Activated naive CD4-positive, alpha-beta T cell treated with anti-CD3 and anti-CD28 coated beads, Interleukin-2, amount 10 ng/mL, durations not matched to agents 7 days and 5 days (primary cell): Measurements from ENCODE around the gene CD96.

ENCODE experiments used
- CTCF ChIA-PET: fragments of 350-600 bp; sonication (Branson Sonifier 250); formaldehyde crosslinking; loops from one replicate; lab custom pipeline; 2021; ENCODE audit warnings: antibody characterized with exemption; lab: Charles Lee
- DNase-seq: peaks from one replicate; pipeline ENCODE4 v3.0.0-alpha.2; 2020
- H3K27ac Mint-ChIP-seq: one replicate; pipeline ENCODE4 v1.8.0; 2021; ENCODE audit warnings: mild to moderate bottlenecking, moderate library complexity, mixed read lengths
- H3K27me3 Mint-ChIP-seq: one replicate; pipeline ENCODE4 v1.8.0; 2021; ENCODE audit warnings: mild to moderate bottlenecking, mixed read lengths
- H3K36me3 Mint-ChIP-seq: one replicate; pipeline ENCODE4 v1.8.0; 2021; ENCODE audit warnings: mixed read lengths
- H3K4me1 Mint-ChIP-seq: one replicate; pipeline ENCODE4 v1.8.0; 2021; ENCODE audit warnings: mixed read lengths
- H3K4me3 Mint-ChIP-seq: one replicate; pipeline ENCODE4 v1.8.0; 2021; ENCODE audit warnings: mild to moderate bottlenecking, moderate library complexity, mixed read lengths
- H3K9me3 Mint-ChIP-seq: one replicate; pipeline ENCODE4 v1.8.0; 2021; ENCODE audit warnings: mixed read lengths

CD96 gene

DNA sequence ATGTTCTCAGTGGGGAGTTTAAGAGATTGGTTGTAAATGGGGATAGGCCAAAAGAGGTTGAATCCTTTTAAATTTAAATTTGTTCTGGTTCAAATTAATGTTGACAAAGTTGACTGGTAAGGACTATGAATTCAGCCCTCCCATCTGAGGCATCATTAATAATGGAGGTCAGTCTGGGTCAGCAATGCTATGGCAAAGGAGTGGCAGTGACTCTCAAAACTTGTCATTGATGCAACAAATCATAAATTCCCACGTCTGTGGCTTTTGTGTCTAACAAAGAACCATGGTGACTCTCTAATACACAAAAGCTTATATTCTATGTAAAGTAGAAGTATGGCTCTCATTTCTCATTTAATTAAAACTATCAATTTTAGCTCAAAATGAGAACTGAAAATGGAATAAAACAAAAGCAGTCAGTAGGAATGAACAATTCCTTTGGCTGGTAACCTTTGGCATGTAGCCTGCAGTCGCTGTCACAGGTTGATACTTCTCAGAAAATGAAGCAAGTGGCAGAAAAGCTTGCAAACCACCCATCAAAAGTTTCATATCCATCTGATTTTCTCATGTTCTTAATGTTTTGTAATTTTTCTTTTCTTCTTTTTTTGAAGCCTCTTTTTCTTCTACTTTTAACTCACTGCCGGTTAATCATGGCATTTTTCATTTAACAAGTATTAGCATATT is 65.4 kb downstream of the CD96 start:
- Mint-ChIP-seq H3K4me3 (no peak overlapping the region), H3K36me3 (peaks cover 86% of the 10 kb centered on the region), H3K27me3 (no peaks in the 10 kb centered on the region), H3K9me3 (peaks cover 6% of the 10 kb centered on the region), H3K27ac (peak overlapping the region; percentile 66), H3K4me1 (peaks cover 95% of the 10 kb centered on the region)
- no peak for DNase-seq
- CTCF ChIA-PET: interaction anchor here (0.6 to 2.0 kb wide), 5 partner anchors 9 to 322 kb away, joined by 4 to 13 read pairs (median 5); no protein-coding TSS in a partner anchor

DNA sequence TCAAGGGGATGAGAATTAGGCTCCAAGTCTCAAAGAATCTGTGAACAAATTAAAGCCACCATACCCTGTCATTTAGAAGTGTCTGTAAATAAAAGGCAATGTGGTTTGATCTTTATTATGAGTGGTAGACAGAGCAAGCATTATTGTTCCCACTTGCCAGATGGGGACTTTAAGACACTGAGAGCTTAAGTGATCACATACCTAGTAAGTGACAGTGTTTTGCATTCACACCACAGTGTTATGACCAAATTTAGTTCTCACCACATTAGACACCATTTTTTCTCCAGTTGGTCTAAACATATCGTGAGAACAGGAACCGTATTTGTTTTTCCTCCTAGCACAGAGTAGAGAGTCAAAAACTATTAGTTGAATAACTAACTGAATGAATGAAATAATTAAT is 66.4 kb downstream of the CD96 start:
- peaks cover 86% of the 10 kb centered on the region for H3K36me3 Mint-ChIP-seq
- CTCF ChIA-PET: interaction anchor here (1.1 to 2.0 kb wide), 3 partner anchors 30 to 67 kb away, joined by 3 to 8 read pairs (median 5); partner anchors contain the start of gene CD96
- H3K4me1 Mint-ChIP-seq: peaks cover 95% of the 10 kb centered on the region
- H3K27me3 Mint-ChIP-seq: no peaks in the 10 kb centered on the region
- peaks cover 6% of the 10 kb centered on the region for H3K9me3 Mint-ChIP-seq
- no peak for DNase-seq
- no peak overlapping the region for H3K4me3 Mint-ChIP-seq
- H3K27ac Mint-ChIP-seq: peak overlapping the region; percentile 47

DNA sequence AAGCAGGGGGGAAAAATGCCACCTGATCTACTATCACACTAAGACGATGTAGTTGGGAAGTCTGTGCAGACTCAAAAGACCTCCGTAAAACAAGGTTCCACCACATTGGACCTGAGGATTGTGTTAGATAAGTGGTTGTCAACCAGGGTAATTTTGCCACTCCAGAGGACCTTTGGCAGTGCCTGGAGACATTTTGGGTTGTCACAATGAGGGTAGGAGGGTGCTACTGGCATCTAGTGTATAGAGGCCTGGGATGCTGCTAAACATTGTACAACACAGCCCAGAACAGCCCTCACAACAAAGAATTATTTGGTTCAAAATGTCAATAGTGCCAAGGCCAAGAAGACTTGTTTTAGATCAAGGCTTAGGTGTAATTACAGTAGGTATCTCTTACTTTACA is 67.7 kb downstream of the CD96 start:
- CTCF ChIA-PET: interaction anchor here (0.8 to 1.3 kb wide), 4 partner anchors 13 to 62 kb away, joined by 3 to 7 read pairs (median 4); no protein-coding TSS in a partner anchor
- Mint-ChIP-seq H3K9me3 (peaks cover 6% of the 10 kb centered on the region), H3K4me1 (peaks cover 93% of the 10 kb centered on the region), H3K4me3 (no peak overlapping the region), H3K27ac (peak overlapping the region; percentile 93), H3K36me3 (peaks cover 85% of the 10 kb centered on the region), H3K27me3 (no peaks in the 10 kb centered on the region)
- no peak for DNase-seq

DNA sequence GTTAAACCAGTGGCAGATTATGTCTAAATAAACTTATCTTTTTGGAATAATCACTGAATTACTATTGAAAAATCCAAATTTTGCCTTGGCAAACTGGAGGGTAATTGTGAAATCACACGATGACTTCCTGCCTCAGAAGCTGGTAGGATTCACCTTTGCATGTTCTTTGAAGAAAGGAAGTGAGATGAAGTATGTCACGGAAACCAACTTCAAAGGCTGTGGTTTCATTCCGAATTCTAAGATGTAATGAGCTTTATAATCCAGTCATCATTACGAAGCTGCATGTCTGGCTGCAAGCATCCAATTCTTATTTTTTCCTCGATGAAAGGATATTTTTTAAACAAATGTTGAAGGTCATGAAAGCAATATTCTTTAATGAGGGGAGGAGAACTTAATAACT is 68.2 kb downstream of the CD96 start:
- Mint-ChIP-seq H3K36me3 (peaks cover 85% of the 10 kb centered on the region), H3K27ac (peak overlapping the region; percentile 93), H3K27me3 (no peaks in the 10 kb centered on the region), H3K4me1 (peaks cover 93% of the 10 kb centered on the region), H3K9me3 (peaks cover 7% of the 10 kb centered on the region), H3K4me3 (peak overlapping the region; percentile 49)
- CTCF ChIA-PET: interaction anchor here (0.8 to 1.6 kb wide), 6 partner anchors 12 to 82 kb away, joined by 3 to 7 read pairs (median 4); no protein-coding TSS in a partner anchor
- DNase-seq: peak; percentile 57

DNA sequence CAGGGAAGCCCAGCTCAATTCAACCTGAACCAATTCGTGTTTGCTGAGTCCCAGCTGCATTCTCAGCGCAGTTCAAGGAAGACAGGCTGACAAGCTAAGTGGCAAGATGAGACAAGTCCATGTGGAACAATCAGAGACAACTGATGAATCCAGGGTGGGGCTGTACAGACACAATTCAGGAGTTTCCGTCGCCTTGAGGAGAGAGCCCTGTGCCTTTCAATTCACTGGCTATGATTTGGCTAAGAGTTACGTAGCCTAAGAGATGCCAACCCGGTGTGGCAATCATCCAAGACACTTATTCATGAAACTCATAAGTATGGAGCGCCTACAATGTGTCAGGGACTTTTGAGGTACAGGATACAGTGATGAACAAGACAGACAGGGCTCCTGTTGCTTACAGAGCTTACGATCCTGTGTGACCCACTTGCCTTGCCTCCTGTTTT is 68.6 kb downstream of the CD96 start:
- Mint-ChIP-seq H3K9me3 (peaks cover 7% of the 10 kb centered on the region), H3K36me3 (peaks cover 84% of the 10 kb centered on the region), H3K27me3 (no peaks in the 10 kb centered on the region), H3K4me1 (peaks cover 93% of the 10 kb centered on the region), H3K27ac (peak overlapping the region; percentile 93), H3K4me3 (peak overlapping the region; percentile 49)
- CTCF ChIA-PET: interaction anchor here (0.8 to 1.6 kb wide), 6 partner anchors 12 to 81 kb away, joined by 3 to 7 read pairs (median 4); no protein-coding TSS in a partner anchor
- DNase-seq: no peak

DNA sequence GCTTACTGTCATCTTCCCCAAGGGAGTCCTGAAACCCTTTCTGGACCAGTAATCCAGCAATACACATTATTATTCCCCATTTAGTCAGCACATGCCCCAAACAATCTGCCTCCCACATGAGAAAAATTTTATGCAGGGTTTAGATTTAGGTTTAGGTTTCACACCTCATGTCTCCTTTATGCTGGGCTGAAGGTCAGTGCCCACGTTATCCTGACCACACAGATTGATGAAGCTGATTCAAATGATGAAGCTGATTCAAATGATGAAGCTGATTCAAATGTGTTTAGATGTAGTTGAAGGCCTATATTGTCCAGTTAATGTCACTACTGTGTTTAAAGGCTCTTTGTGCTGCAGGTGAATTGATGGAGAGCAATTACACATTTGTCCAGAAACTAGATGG is 71.3 kb downstream of the CD96 start:
- H3K36me3 Mint-ChIP-seq: peaks cover 83% of the 10 kb centered on the region
- H3K9me3 Mint-ChIP-seq: peaks cover 10% of the 10 kb centered on the region
- H3K27ac Mint-ChIP-seq: no peak overlapping the region
- H3K4me3 Mint-ChIP-seq: no peak overlapping the region
- CTCF ChIA-PET: interaction anchor here (1.4 to 7.0 kb wide), 4 partner anchors 9 to 54 kb away, joined by 5 to 115 read pairs (median 7); no protein-coding TSS in a partner anchor
- H3K27me3 Mint-ChIP-seq: no peaks in the 10 kb centered on the region
- H3K4me1 Mint-ChIP-seq: peaks cover 96% of the 10 kb centered on the region
- DNase-seq: no peak

DNA sequence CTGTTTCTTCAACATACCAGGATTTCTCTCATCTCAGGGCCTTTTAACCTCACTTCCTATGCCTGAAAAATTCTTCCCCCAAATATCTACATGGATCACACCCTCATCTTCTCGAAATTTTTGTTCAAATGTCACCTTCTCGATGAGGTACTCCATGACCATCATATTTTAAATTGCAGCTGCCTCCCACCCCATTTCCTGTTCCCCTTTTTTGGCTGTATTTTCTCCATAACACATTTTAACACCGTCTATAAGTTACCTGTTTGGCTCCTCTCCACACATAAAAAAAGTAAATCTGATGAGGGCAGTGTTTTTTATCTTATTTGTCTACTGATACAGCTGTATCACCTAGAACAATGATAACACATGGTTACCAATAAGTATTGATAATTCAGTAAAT is 73.9 kb downstream of the CD96 start:
- DNase-seq: no peak
- H3K27me3 Mint-ChIP-seq: no peaks in the 10 kb centered on the region
- H3K36me3 Mint-ChIP-seq: peaks cover 87% of the 10 kb centered on the region
- peaks cover 6% of the 10 kb centered on the region for H3K9me3 Mint-ChIP-seq
- H3K4me3 Mint-ChIP-seq: no peak overlapping the region
- CTCF ChIA-PET: interaction anchor here (0.6 to 7.0 kb wide), 26 partner anchors 9 to 604 kb away, joined by 3 to 115 read pairs (median 6); partner anchors contain the start of genes ABHD10, CD96 and ZBED2
- H3K27ac Mint-ChIP-seq: peak overlapping the region; percentile 89
- peaks cover 77% of the 10 kb centered on the region for H3K4me1 Mint-ChIP-seq

DNA sequence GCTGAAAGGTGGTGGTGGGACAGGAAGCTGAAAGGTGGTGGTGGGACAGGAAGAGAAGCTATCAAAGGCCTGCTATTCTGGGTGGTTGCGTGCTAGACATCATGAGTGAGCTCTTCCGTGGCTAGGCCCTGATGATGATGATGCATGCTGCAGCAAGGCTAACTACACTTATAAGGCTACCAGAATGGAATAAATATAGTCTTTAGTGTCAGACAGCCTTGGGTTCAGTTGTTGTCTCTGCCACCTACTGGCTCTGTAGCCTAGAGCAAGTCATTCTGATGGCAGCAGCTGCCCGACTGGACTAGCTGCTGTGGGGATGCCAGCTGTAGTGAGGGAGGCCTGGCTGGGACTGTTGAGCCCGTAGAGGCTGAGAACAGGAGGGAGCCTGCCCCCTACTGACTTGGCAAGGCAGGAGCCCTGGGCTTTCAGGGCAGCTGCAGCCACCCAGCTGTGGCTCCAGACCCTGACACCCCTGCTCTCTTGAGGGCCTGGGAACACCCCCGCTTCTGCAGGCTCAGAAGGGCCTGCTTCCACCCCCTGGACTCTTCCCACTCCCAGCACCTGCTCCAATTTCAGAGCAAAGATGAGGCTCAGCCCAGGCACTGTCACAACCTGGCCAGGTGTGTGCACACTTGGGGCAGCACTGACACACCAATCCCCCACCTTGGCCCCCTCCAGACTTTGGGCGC is 74.6 kb downstream of the CD96 start:
- H3K27me3 Mint-ChIP-seq: no peaks in the 10 kb centered on the region
- peaks cover 86% of the 10 kb centered on the region for H3K36me3 Mint-ChIP-seq
- H3K9me3 Mint-ChIP-seq: peaks cover 6% of the 10 kb centered on the region
- CTCF ChIA-PET: interaction anchor here (0.6 to 7.0 kb wide), 27 partner anchors 9 to 605 kb away, joined by 3 to 115 read pairs (median 5); partner anchors contain the start of genes ABHD10, CD96 and ZBED2
- H3K4me1 Mint-ChIP-seq: peaks cover 70% of the 10 kb centered on the region
- DNase-seq: peak; percentile 73
- H3K27ac Mint-ChIP-seq: peak overlapping the region; percentile 89
- H3K4me3 Mint-ChIP-seq: peak overlapping the region; percentile 23

DNA sequence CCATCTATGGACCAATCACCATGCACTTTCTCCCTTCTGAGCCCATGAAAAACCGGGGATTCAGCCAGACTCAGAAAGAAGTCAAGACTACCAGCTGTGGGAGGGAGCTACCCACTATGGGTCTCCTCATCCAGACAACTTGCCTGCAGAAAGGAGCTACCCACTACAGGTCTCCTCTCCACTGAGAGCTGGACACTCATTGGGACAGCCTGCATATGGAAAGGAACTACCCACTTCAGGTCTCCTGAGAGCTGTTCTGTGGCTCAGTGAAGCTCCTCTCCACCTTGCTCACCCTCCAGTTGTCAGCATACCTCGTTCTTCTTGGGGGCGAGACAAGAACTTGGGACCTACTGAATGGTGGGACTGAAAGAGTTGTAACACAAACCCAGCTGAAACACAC is 75.4 kb downstream of the CD96 start:
- Mint-ChIP-seq H3K36me3 (peaks cover 84% of the 10 kb centered on the region), H3K9me3 (peaks cover 6% of the 10 kb centered on the region), H3K4me3 (no peak overlapping the region), H3K27me3 (no peaks in the 10 kb centered on the region), H3K27ac (peak overlapping the region; percentile 89), H3K4me1 (peaks cover 62% of the 10 kb centered on the region)
- CTCF ChIA-PET: interaction anchor here (1.5 to 7.0 kb wide), 8 partner anchors 15 to 78 kb away, joined by 6 to 115 read pairs (median 18); partner anchors contain the start of gene ZBED2
- DNase-seq: no peak

DNA sequence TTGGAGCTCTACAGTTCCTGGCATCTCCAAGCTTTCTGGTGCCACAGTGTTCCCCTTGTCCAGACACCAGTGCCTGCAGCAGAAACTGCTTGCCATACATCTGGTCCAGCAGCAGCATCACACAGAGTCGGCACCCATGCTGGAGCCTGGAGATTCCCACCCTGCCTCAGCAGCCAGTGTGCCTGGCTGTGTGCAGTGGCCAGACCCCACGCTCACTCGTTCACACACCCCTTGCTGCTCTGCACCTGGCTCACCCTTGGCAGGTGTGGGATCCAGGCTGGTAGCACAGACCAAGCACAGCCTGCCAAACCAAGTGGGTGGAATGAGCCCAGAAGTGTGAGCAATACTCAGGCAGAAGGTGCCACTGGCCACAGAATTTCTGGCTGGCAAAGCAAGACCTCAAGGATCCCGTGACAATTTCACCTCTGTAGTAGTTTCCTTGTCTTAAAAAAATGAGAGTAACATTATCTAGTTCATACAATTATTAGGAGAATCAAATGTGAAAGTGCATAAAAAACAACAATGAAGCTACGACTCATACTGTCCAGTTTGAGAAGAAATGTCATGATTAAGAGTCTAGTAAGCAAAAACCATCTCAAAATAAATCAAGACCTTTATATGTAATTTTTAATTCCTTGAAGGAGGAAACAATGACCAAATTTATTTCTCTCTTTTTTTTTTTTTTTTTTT is 76.1 kb downstream of the CD96 start:
- CTCF ChIA-PET: interaction anchor here (1.4 to 7.0 kb wide), 6 partner anchors 24 to 349 kb away, joined by 4 to 115 read pairs (median 26); partner anchors contain the start of gene ZBED2
- no peak for DNase-seq
- Mint-ChIP-seq H3K4me3 (no peak overlapping the region), H3K9me3 (peaks cover 6% of the 10 kb centered on the region), H3K27me3 (no peaks in the 10 kb centered on the region), H3K4me1 (peaks cover 56% of the 10 kb centered on the region), H3K36me3 (peaks cover 81% of the 10 kb centered on the region), H3K27ac (peak overlapping the region; percentile 58)

DNA sequence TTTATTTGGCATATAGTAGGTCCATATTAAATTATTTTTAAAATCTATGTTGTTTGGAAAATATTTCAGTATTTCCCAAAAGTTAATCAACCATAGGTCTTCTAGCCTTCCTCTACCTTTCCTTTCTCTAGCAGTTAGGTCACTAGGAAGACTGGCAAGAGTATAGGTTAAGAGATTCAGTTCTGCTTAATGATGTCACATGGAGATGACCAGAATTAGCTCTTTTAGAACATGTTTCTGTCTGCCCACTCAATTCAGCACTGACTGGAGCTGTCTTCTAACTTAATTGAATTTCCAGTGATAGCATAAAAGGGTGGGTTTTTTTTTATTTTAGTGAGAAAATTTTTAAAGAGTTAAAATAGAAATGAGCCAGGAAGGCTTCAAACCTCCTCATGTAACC is 76.9 kb downstream of the CD96 start:
- Mint-ChIP-seq H3K36me3 (peaks cover 80% of the 10 kb centered on the region), H3K4me3 (no peak overlapping the region), H3K4me1 (peaks cover 48% of the 10 kb centered on the region), H3K9me3 (peaks cover 6% of the 10 kb centered on the region), H3K27ac (peak overlapping the region; percentile 6), H3K27me3 (no peaks in the 10 kb centered on the region)
- CTCF ChIA-PET: interaction anchor here (1.4 to 7.0 kb wide), 3 partner anchors 41 to 348 kb away, joined by 4 to 115 read pairs (median 54); no protein-coding TSS in a partner anchor
- DNase-seq: no peak

DNA sequence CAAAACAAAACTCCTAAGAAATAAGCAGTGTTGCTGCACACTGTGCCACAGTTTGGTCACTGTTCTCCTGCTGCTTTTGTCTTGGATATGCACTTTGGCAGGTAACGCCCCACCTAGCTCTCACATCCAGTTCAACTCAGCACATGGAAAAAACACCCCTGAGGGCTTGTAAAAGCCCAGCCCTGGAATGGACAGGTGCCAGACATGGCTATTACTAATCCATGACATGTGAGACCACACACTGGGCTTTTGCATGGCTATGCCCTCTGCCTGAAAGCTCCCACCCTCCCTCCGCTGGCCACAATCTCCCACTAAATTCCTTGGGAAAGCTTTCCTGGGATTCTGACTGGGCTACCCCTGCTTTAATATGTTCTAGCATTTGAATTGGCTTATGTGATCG is 77.8 kb downstream of the CD96 start:
- Mint-ChIP-seq H3K4me3 (no peak overlapping the region), H3K9me3 (peaks cover 7% of the 10 kb centered on the region), H3K27ac (no peak overlapping the region), H3K4me1 (peaks cover 43% of the 10 kb centered on the region), H3K36me3 (peaks cover 80% of the 10 kb centered on the region), H3K27me3 (no peaks in the 10 kb centered on the region)
- no peak for DNase-seq
- CTCF ChIA-PET: interaction anchor here (7.0 kb wide), 1 partner anchor 42 kb away, joined by 115 read pairs; no protein-coding TSS in a partner anchor

DNA sequence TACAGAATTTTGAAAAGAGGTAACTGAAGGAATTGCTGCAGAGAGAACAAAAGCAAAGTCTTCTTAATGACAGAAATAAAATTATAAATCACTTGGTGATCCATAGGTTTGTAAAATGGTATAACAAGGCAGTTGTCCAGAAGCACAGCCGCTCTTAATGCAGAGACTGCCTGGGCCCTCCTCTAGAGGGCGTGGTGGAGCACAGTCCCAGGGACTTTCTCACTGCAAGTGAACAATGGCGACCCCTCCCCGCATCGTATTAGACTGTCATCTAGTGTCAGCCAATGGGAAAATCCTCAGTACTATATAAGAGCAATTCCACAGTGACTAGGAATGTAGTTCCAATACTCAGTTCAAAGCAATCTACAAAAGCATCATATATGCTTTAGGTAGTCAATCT is 79.5 kb downstream of the CD96 start:
- H3K36me3 Mint-ChIP-seq: peaks cover 79% of the 10 kb centered on the region
- H3K9me3 Mint-ChIP-seq: peaks cover 7% of the 10 kb centered on the region
- H3K4me3 Mint-ChIP-seq: no peak overlapping the region
- H3K4me1 Mint-ChIP-seq: peaks cover 26% of the 10 kb centered on the region
- peak; percentile 37 for DNase-seq
- CTCF ChIA-PET: interaction anchor here (1.2 to 1.3 kb wide), 3 partner anchors 11 to 43 kb away, joined by 3 to 5 read pairs (median 3); no protein-coding TSS in a partner anchor
- H3K27ac Mint-ChIP-seq: no peak overlapping the region
- no peaks in the 10 kb centered on the region for H3K27me3 Mint-ChIP-seq
